Stimulated activated CD8-positive, alpha-beta memory T cell treated with anti-CD3 and anti-CD28 coated beads, Interleukin-15, amount 100 ng/mL, for 24 hours (primary cell): Measurements from ENCODE around the gene ANKRD6.

ENCODE experiments used
- DNase-seq: peaks from one replicate; pipeline ENCODE4 v3.0.0-alpha.2; 2020; ENCODE audit warnings: low read depth

Gene ANKRD6

GRCh38 chr6:89657445-89658158 lies 224.7 kb downstream of the ANKRD6 start:
- DNase-seq = no peak

GRCh38 chr6:89660981-89661380 lies 228.0 kb downstream of the ANKRD6 start:
- DNase-seq = no peak

GRCh38 chr6:89661559-89661958 lies 228.6 kb downstream of the ANKRD6 start:
- DNase-seq = no peak

GRCh38 chr6:89662659-89663223 lies 229.8 kb downstream of the ANKRD6 start:
- DNase-seq = no peak

GRCh38 chr6:89667872-89668556 lies 235.1 kb downstream of the ANKRD6 start:
- DNase-seq = no peak

GRCh38 chr6:89669002-89669401 lies 236.1 kb downstream of the ANKRD6 start:
- no peak for DNase-seq

- no peak for DNase-seq
Measured at GRCh38 chr6:89670935-89671565, 238.1 kb downstream of the ANKRD6 start.

GRCh38 chr6:89675949-89676748 lies 243.2 kb downstream of the ANKRD6 start:
- no peak for DNase-seq

GRCh38 chr6:89678531-89678930 lies 245.6 kb downstream of the ANKRD6 start:
- no peak for DNase-seq

GRCh38 chr6:89679215-89680120 lies 246.5 kb downstream of the ANKRD6 start:
- no peak for DNase-seq

GRCh38 chr6:89680150-89680549 lies 247.2 kb downstream of the ANKRD6 start:
- DNase-seq = no peak

GRCh38 chr6:89680551-89680950 lies 247.6 kb downstream of the ANKRD6 start:
- no peak for DNase-seq

- DNase-seq = no peak
Measured at GRCh38 chr6:89681983-89682564, 249.1 kb downstream of the ANKRD6 start.

- DNase-seq = no peak
Measured at GRCh38 chr6:89682991-89683390, 250.0 kb downstream of the ANKRD6 start.
